GM19328 (cell line): Measurements from ENCODE around the gene NFIX.

Experiments
- ATAC-seq: cut with Tn5 transposase; IDR thresholded peaks from one replicate; pipeline ENCODE4 v1.9.1; 2021; ENCODE audit warnings: mild to moderate bottlenecking, moderate library complexity; ENCODE audit not compliant: unreplicated experiment

Gene NFIX

GRCh38 chr19:13033819-13034611 is 38.7 kb downstream of the NFIX start:
- ATAC-seq, result no peak

GRCh38 chr19:13034636-13035035 is 39.4 kb downstream of the NFIX start:
- no peak for ATAC-seq

GRCh38 chr19:13035820-13036365 is 40.6 kb downstream of the NFIX start:
- ATAC-seq, result no peak

DNA sequence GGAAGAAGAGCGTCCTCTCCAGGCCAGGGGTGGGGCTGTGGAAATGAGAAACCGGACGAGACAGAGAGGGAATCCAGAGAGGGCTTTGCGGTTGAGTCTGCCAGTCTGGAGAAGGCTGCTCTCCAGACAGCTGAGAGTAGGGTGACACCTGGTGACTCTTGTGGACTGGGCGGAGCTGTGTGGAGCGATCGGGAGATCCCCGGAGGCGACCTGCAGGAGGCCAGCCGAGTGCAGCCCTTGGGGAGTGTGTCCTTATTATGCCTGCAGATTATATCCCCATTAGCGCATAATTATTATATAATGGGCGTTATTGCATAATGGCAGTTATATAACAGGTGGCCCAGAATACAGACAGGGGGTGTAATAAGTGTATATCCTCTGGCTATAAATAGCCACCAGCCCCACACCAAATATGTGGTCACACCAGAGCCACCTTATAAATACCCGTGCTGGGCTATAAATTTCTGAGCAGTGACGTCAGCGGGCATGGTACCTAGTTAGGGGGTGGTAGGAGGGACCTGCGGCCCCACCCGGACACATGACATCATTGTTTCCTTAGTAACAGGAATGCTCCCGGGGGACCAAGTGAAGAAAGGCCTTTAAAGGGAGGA is 41.2 kb downstream of the NFIX start:
- ATAC-seq, result no peak

DNA sequence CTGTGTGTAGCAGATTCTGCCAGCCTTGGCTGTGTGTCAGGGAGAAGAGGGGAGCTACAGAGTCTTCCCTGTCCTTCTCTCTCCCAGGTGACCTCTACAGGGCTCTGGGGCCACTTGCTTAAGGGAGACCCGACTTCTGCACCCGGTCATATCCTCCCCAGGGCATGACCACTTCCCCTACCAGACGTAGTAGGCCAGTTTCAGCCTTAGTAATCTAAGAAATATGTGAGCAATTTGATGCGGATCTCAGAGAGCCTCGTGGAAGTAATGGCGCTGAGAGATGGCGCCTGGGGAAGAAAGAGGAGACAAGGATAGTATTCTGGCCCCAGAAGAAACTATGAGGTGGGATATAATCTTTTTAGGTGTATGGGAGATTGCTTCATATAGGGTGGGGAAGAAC is 41.9 kb downstream of the NFIX start:
- ATAC-seq, result no peak

GRCh38 chr19:13037731-13038130 is 42.5 kb downstream of the NFIX start:
- ATAC-seq, result no peak

DNA sequence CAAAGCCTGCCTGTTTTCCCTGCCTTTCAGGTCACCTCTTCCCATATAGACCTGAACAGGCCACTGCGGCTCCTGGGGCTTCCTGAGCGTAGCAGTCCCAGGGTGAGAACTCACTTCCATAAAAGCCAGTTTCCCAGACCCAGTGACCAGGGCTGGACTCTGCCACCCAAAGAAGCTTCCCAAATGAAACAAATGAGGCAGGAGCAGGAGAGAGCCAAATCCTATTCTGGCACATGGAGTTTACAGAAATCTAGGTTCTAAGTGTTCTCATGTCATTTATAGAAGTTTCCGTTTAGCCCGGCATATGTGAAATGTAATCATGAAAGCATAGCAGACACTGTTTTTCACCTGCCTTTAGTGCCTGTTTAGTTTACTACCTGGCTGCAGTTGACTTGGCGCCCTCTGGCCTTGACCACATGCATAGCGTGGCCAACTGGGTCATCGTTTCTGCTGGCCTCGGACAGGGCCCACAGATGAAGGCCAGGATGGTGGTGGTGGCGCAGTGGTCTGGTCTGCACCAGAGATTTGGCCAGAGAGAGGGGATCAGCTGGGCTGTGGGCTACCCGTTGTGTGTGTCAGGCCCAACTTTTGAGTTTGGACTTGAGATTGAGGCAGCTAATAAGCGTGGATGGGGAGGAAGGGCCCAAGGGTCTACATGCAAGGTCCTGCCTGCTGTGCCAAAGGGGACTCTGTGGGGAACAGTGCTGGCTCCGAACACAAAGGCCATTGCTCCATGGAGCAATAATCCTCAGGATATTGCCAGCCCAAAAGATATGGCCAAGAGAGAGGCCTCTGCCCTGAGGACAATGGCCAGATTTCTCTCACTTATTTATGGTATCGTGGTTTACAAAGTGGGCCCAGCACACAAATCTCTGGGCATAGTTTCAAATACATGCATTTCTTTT is 43.3 kb downstream of the NFIX start:
- no peak for ATAC-seq

DNA sequence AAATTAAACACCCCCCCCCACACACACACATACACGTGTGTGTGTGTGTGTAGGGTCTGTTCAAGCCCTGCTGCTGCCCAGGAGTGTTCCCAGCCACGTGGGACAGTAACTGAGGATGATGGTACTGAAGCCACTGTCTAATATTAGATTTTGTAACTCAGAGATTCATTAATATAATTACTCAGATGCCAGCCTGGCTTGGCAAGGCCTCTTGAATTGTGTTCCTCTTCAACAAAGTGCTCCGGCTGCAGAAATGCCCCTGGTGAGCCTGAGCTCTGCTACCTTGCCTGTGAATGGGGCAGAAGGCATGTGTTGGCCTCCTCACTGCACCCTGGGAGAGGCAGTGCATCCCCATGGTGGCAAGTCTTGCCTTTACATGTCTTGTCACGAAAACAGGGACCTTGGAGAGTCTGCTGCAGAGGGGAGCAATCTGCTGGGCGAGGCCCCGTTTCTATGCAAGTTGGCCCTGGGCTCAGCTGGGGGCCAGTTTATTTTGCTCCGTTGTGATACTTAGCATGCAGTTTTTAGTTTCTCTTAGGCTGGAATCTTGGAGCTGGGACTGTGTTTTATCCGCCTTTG is 44.0 kb downstream of the NFIX start:
- no peak for ATAC-seq

DNA sequence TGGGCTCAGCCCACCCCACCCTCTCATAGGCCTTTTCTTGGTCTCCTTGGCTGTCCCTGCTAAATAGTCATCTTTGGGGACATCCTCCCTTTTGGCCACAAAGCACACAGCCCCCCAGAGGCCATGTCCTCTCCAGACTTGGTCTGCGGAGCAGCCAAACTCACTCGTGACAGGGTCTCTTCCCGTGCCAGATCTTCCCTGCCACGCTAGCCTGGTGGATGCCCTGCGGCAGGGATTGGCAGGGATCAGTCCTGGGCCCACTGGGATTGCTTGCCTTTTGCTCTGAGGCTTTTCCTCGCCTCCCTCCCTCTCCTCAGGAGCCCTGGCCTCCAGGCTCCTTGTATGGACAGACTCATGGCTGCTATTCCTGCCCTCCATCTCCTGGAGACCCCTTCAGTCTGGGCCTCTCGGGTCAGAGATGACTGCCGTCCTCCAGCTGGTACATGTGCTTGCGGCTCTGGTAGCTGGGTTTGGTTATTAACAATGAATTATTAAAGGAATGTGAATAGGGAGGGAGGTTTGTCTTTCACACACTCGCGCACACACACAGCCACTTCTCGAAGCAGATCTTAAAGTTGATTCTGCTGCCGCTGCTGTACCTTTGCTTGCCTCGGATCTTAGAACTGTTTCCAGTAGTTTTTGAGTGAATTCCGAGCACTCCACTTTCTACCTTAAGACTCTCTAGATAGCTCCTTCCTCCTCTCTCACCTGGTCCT is 45.1 kb downstream of the NFIX start:
- no peak for ATAC-seq

GRCh38 chr19:13040948-13041292 is 45.6 kb downstream of the NFIX start:
- no peak for ATAC-seq

GRCh38 chr19:13042443-13043130 is 47.3 kb downstream of the NFIX start:
- no peak for ATAC-seq

- no peak for ATAC-seq
Measured at GRCh38 chr19:13043285-13043684, 48.0 kb downstream of the NFIX start.

DNA sequence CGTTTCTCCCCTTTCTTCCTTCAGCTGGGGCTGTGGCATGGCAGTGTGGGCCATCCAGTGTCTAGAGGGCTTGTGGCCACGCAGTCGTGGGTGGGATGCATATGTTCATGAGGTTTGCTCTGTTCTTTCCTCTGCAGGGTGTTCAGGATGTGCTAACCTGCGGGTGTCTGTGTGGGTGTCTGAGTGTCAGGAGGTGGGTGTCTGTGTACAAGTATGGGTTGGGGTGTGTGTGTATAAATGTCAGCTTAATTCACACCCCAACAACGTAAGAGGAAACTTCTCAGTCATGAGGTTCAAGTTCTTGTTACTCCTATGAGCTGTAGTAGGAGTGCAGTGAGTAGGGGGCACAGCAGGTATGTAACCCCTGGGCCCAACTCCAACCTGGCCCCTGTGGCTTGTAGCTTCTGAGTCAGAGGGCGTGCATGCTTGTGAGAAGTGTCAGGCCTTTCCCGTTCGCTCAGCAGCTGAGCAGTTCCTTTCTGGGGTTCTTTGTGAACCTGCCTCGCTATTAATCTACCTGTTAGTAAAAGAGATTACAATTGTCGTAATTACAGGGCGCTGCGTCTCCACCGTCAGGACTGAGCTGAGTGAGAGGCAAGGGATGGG is 49.1 kb downstream of the NFIX start:
- ATAC-seq, result no peak

DNA sequence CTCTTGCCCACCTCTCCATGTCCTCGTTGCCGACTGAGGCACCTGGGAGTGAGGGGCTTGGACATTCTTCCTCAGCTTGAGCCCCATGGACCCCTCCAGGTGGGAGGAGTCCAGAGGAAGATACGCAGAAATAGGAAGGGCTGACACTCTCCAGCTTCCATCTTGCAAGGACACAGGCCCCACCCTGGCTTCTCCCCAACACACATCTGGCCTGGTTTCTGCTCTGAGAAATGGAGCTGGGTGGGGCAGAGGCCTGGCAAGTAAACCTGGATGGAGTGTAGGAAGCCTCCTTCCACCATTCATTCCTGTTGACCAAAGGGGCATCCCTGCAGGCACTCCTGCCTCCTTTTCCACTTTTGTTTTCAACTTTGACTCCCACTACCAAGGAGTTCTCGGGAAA is 50.5 kb downstream of the NFIX start:
- no peak for ATAC-seq

DNA sequence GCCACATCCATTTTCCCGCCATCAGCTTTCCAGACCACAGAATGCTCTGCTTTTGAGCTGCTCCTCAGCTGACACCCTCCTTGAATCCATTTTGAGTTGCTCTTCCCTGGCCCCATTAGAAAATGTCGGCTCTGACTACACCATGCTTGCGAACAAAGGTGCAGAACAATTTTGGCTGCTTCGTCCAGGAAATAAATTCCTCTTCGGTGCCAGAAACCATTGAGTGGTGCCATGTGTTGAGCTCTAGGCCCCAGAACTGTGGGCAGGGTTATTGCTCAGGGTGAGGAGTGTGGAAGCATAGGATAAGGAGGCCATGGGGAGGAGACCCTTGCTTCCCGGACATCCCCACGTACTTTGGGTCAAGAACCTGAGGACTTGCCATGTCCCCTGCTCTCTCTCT is 52.1 kb downstream of the NFIX start:
- ATAC-seq, result no peak

- no peak for ATAC-seq
Measured at GRCh38 chr19:13050274-13050673, 55.0 kb downstream of the NFIX start.

- no peak for ATAC-seq
Measured at GRCh38 chr19:13051557-13052165, 56.4 kb downstream of the NFIX start.

DNA sequence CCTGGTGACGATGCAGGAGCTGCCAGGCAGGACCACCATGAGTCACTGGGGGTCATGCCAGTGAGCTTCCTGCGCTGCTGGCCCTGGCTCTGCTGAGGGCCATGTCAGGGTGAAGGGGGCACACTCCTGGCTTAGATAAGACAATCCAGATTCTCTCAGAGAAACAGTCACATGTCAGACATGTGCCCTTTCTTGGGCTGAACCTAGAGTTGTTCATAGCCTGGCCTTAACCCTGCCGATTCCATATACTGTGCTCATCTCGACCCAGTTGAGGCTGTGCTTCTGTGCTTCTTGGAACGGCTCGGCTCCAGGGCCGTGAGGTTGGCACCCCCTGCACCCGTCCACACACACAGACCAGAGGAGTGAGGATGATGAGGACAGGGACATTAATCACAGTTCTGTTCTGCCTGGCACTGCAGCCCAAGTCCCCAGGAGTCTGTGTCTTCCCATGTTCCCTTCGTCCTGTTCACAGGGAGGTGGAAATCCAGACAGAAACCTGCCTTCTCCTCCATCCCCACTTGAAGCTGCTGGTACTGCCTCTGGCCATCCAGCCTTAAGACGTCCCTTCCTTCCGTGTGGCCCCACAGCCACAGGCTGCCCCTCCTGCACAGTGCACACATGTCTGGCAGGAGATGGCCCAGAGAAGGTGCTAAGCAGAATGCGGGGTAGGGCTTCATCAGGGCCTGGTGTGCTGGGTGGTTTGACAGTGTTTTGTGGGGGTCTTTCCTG is 57.3 kb downstream of the NFIX start:
- ATAC-seq, result no peak
